VCaP (cell line): Measurements from ENCODE around the gene RNF19B.

Source experiments
- H3K27ac ChIP-seq: fragments of 450-650 bp; 2 replicates; pipeline ENCODE4 v1.5.1; 2017
- CTCF ChIP-seq: fragments of 450-650 bp; conservative IDR thresholded peaks from 2 replicates; pipeline ENCODE4 v1.5.1; 2017; ENCODE audit warnings: mild to moderate bottlenecking, moderate library complexity

The RNF19B gene

DNA sequence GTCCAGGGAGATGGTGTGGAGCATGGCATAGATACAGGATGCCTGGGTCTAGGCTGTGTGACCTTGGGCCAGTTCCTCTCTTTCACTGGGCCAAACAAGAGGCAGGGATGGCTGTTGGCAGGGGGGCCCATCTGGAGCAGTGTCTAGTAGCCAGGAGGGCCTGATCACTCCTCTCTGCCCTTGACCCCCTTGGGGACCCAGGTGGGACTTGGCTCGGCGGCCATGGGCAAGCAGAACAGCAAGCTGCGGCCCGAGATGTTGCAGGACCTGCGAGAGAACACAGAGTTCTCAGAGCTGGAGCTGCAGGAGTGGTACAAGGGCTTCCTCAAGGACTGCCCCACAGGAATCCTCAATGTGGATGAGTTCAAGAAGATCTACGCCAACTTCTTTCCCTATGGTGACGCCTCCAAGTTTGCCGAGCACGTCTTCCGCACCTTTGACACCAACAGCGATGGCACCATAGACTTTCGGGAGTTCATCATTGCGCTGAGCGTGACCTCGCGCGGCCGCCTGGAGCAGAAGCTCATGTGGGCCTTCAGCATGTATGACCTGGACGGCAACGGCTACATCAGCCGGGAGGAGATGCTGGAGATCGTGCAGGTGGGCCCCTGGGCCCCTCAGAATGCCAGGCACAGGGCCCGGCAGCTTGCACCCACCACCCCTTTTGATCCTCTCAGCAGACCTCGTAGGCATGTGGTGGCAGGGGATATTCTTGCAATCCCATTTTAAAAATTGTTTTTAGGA lies 75.8 kb downstream of the RNF19B start:
- H3K27ac ChIP-seq = no peak overlapping the region
- no peak for TF ChIP-seq CTCF

DNA sequence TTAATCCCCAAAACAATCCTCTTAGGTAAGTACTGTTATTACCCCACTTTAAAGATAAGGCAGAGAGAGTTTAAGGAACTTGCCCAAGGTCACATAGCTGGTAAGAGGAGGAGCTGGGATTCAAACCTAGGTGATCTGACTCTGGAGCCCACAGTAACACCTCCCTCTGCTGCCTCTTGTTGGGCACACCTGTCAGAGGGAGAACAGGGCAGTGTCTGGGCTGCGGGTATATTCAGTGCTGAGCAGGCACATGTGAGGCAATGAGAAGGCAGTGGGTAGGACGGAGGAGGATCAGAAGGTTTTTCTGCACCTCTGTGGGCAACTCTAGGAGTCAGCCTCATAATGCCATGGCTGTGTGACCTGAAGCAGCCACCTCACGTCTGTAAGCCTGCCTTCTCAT lies 76.5 kb downstream of the RNF19B start:
- H3K27ac ChIP-seq = no peak overlapping the region
- no peak for TF ChIP-seq CTCF

DNA sequence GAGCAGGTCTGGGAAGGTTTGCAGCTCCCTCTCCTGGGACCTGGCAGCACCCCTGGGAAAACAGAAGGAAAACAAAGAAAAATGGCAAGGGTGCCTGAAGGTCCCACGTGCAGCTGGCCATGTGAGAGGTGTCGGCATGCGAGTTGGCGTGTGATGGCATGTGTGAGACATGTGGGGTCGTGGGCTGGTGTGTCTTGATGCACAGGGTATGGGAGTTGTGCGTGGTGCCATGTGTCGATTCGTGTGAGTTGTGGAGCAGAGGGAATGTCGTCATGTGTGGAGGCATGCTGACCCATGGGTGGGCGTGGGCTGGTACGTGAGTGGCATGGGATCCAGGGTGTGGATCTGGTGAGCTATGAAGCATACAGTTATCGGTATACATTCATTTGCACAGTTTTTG lies 77.0 kb downstream of the RNF19B start:
- TF ChIP-seq CTCF = no peak
- no peak overlapping the region for H3K27ac ChIP-seq

GRCh38 chr1:32886828-32887414 lies 77.7 kb downstream of the RNF19B start:
- peak; percentile 31 for TF ChIP-seq CTCF
- peak overlapping the region; percentile 7; the same call in 1 of the 2 replicates for H3K27ac ChIP-seq
